NCI-H748 treated with DMSO at 0.1 percent for 48 hours (cell line): ENCODE results near the gene ZNF275.
"Not testable (repeated sequence)": the region's sequence is repeated elsewhere in the genome, so short reads cannot be mapped to it uniquely, and the experiment has no call there.

Experiments used
- DNase-seq: peaks from one replicate; lab custom pipeline; 2025; lab: John Stamatoyannopoulos, UW

ZNF275 gene

GRCh38 chrX:153361781-153362397 lies 27.9 kb downstream of the ZNF275 start:
- no peak for DNase-seq

DNA sequence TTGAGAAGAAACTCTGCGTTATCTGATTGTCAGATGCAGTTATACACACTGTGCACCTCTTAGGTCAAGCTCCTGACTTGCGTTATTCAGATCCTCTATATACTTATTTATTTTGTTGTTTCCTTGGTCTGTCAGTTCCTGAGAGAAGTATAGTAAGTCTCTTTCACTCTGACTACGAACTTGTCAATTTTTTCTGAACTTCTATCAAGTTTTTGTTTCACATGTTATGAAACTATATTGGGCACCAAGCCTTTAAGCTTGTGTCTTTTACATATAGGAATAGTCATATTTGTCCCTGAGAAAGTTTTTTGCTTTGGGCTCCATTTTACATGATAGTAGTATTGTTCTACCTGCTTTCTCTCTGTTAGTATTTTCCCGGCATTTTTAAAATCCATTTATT lies 31.7 kb downstream of the ZNF275 start:
- DNase-seq = no peak

DNA sequence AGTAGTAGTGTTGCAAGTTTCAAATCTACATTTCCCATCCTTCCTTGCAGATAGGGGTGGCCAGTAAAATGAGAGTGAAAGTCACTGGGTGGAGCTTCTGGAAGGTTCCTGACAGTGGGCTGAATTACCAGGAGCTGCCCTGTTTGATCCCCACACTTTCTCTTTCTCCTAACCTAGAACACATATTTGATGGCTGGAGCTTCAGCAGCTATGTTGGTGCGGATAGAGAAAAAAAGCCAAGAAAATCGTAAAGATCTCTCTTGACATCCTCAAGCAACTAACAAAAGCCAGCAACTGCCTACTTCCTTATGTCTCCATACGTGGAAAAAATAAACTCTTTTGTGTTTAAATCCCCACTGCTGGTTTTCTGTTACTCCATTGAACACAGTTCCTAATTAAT lies 32.2 kb downstream of the ZNF275 start:
- DNase-seq = no peak

DNA sequence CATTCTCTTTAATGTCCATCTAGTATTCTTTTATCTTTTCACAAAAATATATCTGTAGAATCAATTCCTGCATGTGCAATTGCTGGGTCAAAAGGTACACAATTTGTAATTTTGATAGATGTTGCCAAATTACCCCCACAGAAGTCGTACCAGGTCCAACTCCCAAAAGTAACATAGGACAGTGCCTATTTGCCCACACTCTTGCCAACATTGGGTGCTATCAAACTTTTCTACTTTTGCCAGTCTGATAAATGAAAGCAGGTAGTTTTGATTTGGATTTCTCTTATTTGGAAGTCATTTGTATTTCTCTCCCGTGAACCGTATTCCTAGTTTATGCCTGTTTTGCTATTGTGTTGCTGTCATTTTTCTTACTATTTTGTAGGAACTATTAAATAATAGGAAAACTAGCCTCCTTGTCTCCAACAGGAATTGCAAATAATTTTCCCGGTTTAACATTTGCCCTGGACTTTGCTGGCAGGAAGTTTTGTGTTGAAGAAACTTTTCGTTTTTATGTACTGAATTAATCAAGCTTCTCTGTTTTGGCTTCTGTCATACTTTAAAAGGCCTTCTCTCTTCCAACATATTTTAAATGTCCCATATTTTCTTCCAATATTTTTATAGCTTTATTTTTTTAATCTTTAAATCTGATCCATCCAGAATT lies 33.1 kb downstream of the ZNF275 start:
- DNase-seq = no peak

GRCh38 chrX:153370293-153371055 lies 36.5 kb downstream of the ZNF275 start:
- DNase-seq = no peak

- no peak for DNase-seq
These were observed 37.3 kb downstream of the ZNF275 start for GRCh38 chrX:153371256-153371655.

DNA sequence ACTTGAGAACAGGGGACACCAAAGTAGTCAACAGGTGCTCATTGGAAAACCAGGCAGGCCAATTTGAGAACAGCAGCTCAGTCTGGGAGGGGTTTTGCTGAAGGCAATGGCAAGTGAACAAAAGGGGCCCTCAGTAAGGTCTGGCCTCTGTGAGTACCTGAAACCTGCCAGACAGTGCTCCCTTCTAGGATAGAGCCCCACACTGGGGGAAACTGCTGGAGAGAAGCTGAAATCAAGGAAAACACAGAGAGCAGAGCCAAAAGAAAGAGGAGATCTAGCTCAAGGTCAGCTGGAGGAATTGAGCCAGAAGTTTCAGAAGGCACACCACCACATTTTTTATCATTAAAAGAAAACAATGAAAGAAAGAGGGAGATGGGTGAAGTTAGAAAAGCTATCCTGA lies 39.0 kb downstream of the ZNF275 start:
- DNase-seq = no peak

- no peak for DNase-seq
These were observed 40.5 kb downstream of the ZNF275 start for GRCh38 chrX:153374426-153374825.

DNA sequence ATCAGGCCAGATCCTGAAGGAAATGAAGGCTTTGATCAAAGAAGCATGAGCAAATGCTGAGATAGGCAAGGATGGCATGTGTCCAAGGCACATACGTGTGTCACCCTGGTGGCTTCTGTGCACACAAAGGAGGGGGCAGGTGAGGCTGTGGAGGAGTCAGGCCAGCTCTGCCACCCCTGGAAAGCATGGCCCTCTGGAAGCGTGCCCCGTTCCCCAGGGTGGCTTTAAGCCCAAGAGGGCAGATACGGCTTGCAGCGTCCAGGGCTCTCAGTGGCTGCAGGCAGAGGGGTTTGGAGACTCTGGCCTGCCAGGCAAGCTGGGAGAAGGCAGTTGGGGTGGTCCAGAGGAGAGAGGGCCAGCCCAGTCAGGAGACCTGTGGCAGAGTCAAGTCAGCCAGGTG lies 41.6 kb downstream of the ZNF275 start:
- no peak for DNase-seq

DNA sequence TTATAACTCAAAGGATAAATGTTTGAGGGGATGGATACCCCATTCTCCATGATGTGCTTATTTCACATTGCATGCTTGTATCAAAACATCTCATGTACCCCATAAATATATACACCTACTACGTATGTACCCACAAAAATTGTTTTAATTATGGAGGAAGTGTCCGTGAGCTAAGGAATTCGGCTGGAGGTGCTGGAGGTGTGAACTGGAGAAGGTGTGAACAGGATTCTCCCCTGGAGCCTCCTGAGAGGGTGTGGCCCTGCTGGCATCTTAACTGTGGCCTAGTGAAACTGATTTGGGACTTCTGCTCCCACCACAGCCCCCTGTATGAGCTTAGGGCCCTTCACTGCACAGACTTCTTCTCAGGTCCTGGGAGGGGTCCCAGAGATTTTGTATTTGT lies 43.8 kb downstream of the ZNF275 start:
- no peak for DNase-seq

- DNase-seq = no peak
These were observed 44.7 kb downstream of the ZNF275 start for GRCh38 chrX:153378607-153379006.

DNA sequence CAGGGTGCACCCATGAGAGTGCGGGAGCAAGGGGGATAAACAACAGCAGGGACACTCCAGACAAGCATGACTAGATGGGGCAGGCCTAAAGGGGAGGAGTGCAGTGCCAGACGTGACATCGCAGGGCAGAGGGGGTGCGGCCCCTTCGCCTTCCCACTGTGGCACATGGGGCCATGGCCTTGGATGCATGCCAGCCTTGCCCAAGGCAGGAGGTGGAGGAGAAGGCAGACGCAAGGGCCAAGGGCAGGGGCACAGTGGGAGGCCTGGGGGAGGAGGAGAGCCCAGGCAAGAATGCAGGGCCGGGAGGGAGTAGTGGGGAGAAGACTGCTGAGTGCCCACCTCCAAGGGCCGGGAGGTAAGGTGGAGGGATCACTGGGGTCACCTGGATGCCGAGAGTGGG lies 45.6 kb downstream of the ZNF275 start:
- no peak for DNase-seq

DNA sequence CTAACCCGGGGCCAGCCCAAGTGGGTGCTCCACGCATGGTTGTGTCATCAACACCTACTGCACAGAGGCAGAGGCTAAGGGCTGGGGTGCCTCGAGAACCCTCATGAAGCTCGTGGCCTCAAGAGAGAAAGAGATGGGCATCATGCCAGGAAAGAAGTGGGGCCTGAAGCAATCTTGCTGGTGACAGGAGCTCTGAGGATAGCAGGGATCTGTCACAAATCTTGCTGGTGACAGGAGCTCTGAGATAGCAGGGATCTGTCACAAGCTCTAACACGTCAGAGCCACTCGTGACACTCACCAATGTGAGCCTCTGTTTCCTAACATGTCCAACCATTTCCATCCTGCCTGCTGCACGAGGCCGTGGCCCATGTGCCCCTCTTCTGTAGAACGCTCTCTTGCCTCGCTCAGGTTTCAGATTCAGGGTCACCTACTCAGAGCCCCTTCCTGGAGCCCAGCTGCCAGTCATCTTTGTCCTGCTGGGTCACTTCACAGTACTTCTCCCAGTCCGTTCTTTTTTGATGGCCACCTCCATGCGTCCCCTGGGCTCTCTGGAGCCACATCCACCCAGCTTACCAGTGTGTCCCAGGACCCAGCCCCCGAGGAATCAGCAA lies 46.1 kb downstream of the ZNF275 start:
- DNase-seq = no peak

- DNase-seq = no peak
These were observed 46.7 kb downstream of the ZNF275 start for GRCh38 chrX:153380691-153381090.

DNA sequence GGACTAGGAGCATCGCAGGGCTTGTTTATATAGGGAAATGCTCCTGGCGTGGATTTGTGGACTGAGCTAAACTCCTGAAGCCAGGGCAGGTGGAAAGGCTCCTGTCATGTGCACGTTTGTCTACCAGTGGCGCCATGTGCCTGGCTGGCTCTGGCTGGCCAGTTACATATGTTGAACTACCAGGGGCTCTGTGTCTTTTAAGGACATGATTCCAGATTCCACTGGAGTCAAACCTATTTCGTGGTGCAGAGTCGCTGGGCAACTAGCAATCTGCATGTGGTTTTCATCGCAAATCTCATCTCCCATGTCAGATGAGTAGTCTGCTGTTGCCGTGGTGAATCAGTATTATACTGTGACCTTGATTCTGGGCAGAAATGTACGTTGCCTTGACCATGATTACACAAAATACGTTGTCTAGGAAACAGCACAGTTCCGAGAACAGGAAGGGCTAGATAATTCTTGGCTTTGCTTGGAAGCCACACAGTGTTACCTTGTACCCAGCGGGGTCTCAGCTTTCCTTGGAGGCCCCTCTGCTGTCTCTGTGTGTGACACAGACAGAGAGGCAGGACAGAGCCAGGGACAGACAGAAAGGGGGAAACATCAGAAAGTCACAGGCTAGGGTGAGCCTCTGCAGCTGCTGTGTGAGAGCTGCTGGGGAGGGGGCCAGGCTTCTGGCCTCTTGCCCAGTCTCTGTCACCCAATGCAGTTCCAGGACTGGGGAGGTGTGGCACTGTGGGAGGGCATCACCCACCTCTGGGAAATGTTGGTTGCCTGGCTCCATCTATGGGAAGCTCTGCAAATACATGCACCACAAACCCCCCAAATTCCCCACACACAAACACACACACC lies 48.0 kb downstream of the ZNF275 start:
- peak; percentile 52 for DNase-seq

DNA sequence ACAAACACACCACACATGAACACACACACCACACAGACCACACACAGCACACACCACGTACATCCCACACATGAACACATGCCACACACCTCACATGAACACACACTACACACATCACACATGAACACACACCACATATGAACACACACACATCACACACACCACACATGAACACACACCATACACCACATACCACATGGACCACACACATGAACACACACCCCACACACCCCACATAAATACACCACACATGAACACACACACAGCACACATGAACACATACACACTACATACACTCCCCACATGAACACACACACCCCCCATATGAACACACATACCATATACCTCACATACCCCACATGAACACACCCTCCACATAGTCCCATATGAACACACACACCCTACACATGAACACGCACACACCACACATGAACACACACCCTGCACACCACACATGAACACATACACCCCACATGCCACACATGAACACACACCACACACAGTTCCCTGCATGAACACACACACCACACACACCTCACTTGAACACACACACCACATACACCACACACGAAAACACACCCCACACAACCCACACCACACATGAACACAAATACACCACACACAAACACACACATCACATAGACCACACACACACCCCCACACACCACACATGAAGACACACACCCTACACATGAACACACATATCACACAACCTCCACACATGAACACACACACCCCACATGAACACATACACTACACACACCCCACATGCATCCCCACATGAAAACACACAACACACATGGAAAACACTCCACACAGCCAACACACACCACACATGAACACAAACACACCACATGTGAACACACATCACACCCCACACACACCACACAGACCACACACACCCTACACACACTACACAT lies 48.9 kb downstream of the ZNF275 start:
- no peak for DNase-seq

DNA sequence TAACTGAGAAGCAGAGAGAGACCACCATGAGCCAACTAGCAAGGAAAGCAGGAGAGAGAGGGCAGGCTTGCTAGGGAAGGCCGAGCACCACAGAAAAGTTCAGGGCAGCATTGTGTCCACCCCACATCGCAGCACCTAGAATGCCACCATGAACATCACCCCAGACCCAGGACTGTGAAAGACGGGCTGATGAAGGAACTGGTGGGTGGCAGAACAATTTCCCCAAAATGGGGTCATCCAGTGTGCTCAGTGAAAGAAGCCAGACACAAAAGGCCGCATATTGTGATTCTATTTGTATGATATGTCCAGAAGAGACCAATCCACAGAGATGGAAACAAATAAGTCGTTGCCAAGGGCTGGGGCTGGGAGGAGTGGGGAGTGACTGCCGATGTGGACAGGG lies 50.4 kb downstream of the ZNF275 start:
- DNase-seq = no peak

GRCh38 chrX:153384973-153385372 lies 51.0 kb downstream of the ZNF275 start:
- not testable (repeated sequence) for DNase-seq

- DNase-seq = no peak
These were observed 52.1 kb downstream of the ZNF275 start for GRCh38 chrX:153386097-153386496.

DNA sequence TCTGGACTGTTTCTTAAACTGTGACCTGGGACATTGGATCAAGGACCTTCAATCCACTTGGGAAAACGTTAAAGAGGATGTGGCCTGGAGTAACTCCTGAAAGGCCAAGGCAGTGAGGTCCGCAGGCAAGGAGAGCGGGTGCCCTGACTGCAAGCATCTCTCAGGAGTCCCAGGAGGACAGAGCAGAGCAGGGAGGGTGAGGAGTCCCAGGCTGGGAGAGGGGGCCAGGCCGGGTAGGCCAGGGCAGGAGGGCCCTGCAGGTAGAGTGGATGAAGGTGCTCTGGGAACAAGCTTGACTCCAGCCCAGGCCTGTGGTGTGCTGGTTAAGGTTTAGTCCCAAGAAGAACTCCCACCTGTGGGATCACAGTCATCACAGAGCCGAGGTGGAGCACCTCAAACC lies 53.4 kb downstream of the ZNF275 start:
- DNase-seq = no peak
